LNCaP clone FGC (cell line): ENCODE data around the gene EMP1.
"Not testable (repeated sequence)": the region's sequence is repeated elsewhere in the genome, so short reads cannot be mapped to it uniquely, and the experiment has no call there.

Experiments
- DNase-seq: peaks from one replicate; pipeline ENCODE4 v3.0.0-alpha.2; 2011; ENCODE audit warnings: low read depth
- H3K4me3 ChIP-seq: 2 replicates; pipeline ENCODE4 v1.5.1; 2011; ENCODE audit warnings: mild to moderate bottlenecking, low read depth, low read length, control low read depth
- TF ChIP-seq, protein P1 (sequence below): IDR thresholded peaks from 2 replicates; pipeline ENCODE4 v1.5.1; 2012; ENCODE audit warnings: mild to moderate bottlenecking; ENCODE audit not compliant: control insufficient read depth, insufficient read depth; ENCODE audit errors: extremely low read depth

EMP1 gene

DNA sequence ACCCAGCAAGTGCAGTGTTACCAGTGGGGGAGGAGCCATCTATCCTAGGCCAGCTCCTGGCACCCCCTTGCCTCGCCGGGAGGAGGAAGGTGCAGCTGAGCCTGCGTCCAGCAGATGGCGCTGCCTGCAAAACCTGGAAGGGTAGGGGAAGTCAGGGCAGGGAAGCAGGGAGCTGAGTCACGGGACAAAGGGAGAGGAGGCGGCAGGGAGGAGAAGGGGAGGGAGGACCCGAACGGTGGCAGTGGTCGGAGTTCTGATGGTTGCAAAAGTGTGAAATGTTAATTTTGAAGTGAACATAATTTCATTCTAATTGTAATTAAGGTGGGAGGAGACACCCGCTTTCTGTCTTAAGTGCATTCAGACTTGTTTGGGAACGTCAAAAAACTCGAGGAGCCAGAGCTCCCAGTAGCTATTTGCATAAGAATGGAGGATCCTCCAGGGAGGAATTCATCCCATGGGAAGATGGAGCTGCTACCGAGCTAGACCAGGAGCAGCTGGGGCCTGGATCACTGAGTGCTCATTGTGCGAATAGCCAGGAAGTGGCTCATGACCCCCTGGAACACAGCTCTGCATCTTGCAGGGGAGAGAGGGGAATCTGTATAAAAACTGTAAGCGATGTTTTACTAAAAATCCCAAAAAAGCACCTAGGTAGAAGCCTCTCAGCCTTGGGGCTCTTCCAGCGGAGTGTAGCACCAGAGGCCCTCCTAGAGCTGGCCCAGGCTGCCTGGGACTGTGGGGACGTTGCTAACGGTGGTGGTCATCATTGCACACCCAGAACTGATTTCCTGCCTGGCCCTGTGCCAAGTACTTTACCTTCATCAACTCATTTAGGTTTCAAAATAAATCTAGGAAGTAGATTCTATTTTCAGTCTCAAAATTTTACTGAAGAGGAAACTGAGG, 59.5 kb downstream of the EMP1 start:
- H3K4me3 ChIP-seq = no peak overlapping the region
- TF ChIP-seq, protein P1, sequence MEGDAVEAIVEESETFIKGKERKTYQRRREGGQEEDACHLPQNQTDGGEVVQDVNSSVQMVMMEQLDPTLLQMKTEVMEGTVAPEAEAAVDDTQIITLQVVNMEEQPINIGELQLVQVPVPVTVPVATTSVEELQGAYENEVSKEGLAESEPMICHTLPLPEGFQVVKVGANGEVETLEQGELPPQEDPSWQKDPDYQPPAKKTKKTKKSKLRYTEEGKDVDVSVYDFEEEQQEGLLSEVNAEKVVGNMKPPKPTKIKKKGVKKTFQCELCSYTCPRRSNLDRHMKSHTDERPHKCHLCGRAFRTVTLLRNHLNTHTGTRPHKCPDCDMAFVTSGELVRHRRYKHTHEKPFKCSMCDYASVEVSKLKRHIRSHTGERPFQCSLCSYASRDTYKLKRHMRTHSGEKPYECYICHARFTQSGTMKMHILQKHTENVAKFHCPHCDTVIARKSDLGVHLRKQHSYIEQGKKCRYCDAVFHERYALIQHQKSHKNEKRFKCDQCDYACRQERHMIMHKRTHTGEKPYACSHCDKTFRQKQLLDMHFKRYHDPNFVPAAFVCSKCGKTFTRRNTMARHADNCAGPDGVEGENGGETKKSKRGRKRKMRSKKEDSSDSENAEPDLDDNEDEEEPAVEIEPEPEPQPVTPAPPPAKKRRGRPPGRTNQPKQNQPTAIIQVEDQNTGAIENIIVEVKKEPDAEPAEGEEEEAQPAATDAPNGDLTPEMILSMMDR = peak; percentile 100
- DNase-seq = peak; percentile 78

DNA sequence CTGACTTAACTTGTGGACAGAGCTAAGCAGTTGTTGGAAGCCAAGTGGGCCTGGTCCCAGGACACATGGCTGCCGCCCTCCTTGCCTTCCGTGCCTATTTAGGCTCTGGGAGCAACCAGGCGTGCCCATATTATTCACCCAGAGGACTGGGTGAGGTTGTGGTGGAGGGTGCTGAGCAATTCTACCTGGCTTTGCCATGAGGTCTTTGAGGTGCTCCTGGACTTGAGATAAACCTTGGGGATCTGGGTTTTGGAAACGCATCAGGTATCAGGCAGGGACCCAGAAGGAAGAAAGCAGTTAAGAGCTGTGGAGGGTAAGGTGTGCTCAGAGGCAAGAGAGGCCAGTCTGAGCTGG, 60.1 kb downstream of the EMP1 start:
- H3K4me3 ChIP-seq = no peak overlapping the region
- TF ChIP-seq, protein P1 = no peak
- DNase-seq = no peak

DNA sequence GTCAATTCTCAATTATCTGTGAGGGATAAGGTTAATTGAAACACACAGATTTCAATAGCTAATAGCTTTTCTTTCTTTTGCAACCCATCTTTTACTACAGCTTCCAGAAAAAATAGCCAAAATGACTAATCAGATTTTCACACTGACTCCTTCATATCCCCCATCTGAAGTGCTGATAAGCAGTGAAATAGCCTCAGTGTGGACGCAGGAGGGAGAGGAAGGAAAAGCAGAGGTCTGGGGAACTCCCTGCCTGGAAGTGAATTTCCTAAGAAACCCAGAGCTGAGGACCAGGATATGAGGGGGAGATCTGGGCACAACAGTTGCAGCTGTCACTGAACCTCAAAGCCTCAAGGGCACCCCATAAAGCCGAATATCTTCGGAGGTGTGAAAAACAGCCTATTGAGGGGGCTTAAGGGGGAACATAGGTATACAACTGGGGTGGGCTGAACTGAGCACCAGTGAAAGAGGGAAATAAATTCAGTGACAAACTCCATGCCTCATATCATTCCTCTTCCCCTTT, 60.9 kb downstream of the EMP1 start:
- no peak for DNase-seq
- TF ChIP-seq, protein P1 = no peak
- H3K4me3 ChIP-seq = no peak overlapping the region

DNA sequence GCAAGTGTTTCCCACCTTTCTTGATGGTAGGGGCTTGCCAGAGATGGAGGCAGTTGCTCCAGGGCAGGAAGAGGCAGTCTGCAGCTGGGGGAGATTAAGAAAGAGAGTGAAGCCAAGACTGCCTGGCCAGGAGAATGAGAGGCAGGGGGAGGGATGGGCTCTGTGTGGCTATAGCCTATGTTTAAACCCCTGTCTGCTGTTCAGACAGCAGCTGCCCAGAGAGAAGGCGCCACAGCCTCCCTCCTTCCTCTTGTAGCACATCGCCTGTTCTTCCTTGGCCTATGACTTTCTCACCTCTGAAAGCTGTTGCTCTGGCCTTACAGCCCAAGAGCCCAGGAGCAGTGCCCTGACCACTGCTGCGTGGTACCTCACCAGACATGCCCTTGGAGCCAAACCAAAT, 61.7 kb downstream of the EMP1 start:
- no peak for DNase-seq
- H3K4me3 ChIP-seq = no peak overlapping the region
- TF ChIP-seq, protein P1 = no peak

DNA sequence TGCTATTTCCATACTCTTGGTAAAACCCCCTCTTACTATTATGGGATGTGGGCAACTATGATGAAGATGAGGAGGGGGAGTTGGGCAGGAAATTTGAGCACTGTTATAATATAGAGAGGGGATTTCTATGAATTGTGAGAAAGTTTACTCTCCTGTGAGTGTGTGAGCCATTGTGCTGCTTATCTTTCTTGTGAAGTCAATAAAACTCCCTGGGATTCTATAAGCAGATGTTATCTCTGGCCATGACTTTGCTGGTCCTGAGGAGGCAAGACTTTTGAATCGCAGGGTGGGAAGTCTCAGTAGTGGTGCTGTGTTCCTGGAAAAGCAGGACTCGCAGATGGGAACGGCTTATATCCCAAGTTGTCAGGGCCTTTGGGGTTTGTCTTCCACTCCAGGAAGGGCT, 62.2 kb downstream of the EMP1 start:
- DNase-seq = peak; percentile 36
- TF ChIP-seq, protein P1 = no peak
- no peak overlapping the region for H3K4me3 ChIP-seq

DNA sequence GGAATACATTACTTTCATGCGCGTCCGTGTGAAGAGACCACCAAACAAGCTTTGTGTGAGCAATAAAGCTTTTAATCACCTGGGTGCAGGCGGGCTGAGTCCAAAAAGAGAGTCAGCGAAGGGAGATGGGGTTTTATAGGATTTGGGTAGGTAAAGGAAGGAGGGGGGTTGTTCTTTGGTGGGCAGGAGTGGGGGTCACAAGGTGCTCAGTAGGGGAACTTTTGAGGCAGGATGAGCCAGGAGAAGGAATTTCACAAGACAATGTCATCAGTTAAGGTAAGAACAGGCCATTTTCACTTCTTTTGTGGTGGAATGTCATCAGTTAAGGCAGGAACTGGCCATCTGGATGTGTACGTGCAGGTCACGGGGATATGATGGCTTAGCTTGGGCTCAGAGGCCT, 63.1 kb downstream of the EMP1 start:
- not testable (repeated sequence) for H3K4me3 ChIP-seq, DNase-seq

DNA sequence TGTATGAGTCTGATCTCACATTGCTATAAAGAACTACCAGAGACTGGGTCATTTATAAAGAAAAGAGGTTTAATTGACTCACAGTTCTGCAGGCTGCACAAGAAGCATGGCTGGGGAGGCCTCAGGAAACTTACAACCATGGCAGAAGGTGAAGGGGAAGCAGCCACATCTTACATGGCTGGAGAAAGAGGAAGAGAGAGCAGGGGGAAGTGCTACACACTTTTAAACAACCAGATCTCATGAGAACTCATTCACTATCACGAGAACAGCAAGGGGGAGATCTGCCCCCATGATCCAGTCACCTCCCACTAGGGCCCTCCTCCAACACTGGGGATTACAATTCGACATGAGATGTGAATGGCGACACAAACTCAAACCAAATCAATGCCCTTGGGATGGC, 71.3 kb downstream of the EMP1 start:
- not testable (repeated sequence) for DNase-seq

DNA sequence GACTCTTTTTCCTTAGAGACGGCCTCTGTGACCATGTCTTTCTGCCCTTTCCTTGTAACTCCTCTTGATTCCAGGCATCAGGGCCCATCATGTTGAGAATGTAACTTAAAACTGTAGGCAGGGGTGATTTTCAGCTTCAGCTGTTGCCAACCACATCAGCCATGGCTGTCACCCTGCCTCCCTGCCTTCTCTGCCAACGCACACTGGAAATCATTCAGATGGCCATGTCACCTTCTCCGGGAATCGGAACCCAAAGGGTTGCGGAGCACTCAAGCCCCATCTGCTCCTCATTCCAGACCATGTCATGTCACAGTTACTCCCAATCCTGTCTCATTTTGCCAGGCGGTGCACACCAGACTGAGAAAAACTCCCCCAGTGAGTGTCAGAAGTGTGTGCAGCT, 72.1 kb downstream of the EMP1 start:
- no peak for DNase-seq
- H3K4me3 ChIP-seq = no peak overlapping the region
- TF ChIP-seq, protein P1 = no peak

More for the DNA sequence above, 71.3 kb downstream of the EMP1 start:
- not testable (repeated sequence) for H3K4me3 ChIP-seq
